Measurements from ENCODE around the gene TNFRSF1B.

Gene TNFRSF1B

GRCh38 chr1:12166834-12167492 lies at the start of gene TNFRSF1B:
TSS of gene TNFRSF1B (plus strand) at chr1:12166991. CDS start at chr1:12167092, 101 bp downstream.
- peak; percentile 83 for DNase-seq (ENCODE audit: insufficient read length, low spot score)
- peak; percentile 94 for FAIRE-seq

GRCh38 chr1:12121212-12122003 lies 45.4 kb upstream of the TNFRSF1B start:
- no peak for DNase-seq (ENCODE audit: insufficient read length, low spot score)
- no peak for FAIRE-seq

GRCh38 chr1:12123172-12123571 lies 43.6 kb upstream of the TNFRSF1B start:
- no peak for FAIRE-seq
- DNase-seq (ENCODE audit: insufficient read length, low spot score) = no peak

DNA sequence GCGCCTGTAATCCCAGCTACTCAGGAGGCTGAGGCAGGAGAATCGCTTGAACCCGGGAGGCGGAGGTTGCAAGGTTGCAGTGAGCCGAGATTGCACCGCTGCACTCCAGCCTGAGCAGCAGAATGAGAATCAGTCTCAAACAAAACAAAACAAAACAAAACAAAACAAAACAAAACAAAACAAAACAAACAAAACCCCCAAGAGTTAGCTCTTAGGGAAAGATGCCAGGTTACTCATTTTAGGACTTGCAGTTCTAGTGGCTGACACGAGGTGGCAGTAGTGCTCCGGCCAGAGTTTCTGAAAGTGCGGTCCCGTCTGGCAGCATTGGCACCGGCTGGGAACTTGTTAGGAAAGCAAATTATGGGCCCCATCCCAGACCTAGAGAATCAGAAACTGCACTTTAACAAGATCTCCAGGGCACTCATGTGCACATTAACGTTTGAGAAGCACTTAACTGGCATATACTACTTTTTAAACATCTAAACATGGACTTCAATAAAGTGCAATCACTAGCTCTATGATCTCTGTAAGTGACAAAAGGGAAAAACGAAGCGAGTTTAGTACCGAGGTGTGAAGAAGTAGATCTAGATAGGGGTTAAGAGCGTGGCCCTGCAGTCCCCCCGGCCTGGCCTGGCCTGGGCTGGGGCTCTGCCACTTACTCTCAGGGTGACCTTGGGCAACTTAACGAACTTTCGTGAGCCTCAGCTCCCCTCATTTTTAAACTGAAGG lies 41.9 kb upstream of the TNFRSF1B start:
- DNase-seq (ENCODE audit: insufficient read length, low spot score) (peak; percentile 53), FAIRE-seq (peak; percentile 94)

DNA sequence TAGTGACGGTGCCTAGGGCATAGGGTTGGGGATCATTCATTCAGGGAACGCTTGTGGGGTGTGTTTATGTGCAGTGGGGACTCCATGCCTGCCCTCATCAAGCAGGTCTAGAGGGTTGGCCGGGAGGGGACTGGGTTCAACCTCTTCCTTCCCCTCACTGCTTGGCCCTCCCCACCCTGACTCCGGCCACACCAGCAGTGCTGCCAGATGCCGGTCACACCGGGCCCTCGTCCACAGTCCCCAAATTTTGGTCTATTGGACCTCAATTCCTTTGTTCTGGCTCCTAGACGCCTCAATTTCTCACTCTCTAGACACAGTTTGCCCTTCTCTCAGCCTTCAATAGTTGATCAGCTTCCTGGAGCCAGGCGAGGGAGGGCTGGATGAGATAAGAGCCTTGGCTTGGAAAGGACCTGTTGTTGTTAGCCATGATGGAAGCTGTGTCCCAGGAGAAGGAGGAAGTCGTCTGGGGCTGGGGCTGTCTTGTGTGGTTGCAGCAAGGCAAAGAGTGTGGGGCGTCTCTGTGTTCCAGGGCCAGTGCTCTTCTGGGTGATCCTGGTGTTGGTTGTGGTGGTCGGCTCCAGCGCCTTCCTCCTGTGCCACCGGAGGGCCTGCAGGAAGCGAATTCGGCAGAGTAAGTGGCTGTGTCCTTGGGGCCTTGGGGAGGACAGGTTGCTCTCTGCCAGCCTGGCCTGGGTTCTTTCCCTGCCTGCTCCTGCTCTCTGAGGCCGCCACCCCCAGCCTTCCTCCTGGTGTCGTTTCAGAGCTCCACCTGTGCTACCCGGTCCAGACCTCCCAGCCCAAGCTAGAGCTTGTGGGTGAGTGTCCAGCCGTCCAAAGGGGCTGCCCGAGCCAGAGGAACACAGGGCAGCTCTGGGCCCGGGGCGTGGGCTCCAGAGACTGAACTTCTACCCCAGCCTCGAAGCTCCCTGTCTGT lies 41.1 kb upstream of the TNFRSF1B start:
- FAIRE-seq (no peak), DNase-seq (ENCODE audit: insufficient read length, low spot score) (no peak)

DNA sequence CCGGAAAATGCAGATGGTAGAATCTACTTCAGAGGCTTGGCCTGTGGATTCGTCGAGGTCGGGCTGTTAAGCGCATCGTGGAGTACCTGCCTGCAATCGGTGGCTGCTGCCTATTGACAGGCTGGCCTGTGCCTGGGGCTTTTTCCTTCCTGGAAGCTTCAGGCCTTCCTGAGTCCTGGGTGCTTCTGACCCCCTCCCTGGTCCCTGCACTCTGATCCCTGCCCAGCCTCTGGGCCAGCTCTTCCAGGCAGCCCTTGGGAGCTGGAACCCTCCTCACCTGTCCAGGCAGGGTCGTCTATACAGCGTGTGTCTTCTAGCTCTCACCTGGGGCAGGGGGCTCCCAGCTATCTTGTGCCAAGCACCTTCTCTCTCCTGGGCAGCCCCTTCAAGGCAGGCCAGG lies 40.0 kb upstream of the TNFRSF1B start:
- FAIRE-seq (no peak), DNase-seq (ENCODE audit: insufficient read length, low spot score) (no peak)

DNA sequence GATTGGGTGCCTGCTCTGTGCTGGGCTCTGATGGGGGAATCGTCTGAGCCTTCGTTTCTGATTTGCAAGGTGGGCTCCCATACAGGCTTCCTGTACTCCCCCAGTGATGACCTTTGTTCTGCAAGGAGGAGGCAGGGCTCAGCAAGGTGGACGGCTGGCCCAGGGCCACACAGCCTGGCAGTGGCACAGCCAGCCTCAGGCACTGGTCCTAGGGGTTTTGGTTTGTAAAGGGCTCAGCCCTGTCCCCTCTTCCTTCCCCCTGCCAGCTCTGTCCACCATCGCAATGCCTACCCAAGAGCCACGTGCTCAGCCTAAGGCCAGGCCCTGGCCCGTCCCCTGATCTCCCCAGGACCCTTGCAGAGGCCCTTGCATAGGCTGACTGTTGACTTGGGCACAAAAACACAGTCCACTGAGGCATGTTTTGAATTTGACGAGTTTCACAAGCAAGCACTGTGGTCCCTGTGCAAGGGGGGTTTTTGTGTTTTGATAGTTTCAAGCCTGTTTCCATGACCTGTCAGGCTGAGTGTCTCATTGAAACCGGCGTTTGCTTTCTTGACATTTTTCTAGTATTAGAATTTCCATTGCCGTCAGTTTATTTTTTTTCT lies 39.5 kb upstream of the TNFRSF1B start:
- no peak for FAIRE-seq
- no peak for DNase-seq (ENCODE audit: insufficient read length, low spot score)

GRCh38 chr1:12128120-12128519 lies 38.7 kb upstream of the TNFRSF1B start:
- no peak for FAIRE-seq
- no peak for DNase-seq (ENCODE audit: insufficient read length, low spot score)

- DNase-seq (ENCODE audit: insufficient read length, low spot score) = no peak
- no peak for FAIRE-seq
These were observed 37.2 kb upstream of the TNFRSF1B start for GRCh38 chr1:12129624-12130023.

DNA sequence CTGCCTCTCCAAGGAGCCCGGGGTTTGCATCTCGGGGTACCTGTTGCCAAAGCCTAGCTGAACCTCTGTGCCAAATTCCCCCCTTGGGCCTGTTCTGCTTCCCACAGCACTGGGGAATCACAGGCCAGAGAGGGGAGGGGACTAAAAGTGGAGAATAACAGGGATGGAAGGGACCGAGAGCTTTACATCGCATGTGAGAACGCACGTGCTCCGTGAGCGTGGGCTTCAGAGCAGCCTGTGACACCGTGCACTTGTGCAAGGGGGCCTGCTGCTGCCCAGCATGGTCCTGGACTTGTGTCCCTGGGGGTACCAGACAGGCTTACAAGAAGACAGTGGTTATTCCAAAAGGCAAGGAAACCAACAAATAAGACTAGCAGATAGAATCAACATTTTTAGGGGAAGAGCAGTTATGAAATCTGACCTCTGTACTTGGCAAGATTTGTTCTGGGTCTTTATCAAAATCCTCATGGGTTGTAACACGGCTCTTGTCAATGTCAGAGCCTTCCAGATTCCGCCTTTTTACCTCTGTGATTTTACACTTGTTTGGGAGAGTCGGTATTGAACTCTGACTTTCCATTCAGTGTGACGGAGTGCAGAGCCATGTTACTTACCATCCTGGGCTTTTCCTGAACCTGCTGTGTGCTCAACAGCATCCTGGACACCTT lies 36.2 kb upstream of the TNFRSF1B start:
- no peak for DNase-seq (ENCODE audit: insufficient read length, low spot score)
- FAIRE-seq = no peak

DNA sequence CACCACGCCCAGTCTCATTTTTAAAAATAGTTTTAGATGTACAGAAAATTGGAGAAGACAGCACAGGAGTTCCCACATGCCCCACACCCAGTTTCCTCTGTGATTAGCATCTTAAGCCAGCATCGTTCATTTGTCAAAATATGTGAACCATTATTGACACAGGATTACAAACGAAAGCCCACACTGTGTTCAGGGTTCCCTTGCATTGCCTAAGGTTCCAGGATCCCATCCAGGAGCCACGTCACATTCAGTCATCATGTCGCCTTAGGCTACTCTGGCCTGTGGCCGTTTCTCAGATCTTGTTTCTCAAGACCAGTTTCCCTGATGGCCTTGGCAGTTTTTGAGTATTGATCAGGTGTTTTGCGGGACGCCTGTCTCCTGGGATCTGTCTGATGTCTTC lies 34.7 kb upstream of the TNFRSF1B start:
- no peak for FAIRE-seq

GRCh38 chr1:12134716-12135115 lies 32.1 kb upstream of the TNFRSF1B start:
- FAIRE-seq (no peak), DNase-seq (ENCODE audit: insufficient read length, low spot score) (no peak)

More for the DNA sequence above, 34.7 kb upstream of the TNFRSF1B start:
- no peak for DNase-seq (ENCODE audit: insufficient read length, low spot score)

DNA sequence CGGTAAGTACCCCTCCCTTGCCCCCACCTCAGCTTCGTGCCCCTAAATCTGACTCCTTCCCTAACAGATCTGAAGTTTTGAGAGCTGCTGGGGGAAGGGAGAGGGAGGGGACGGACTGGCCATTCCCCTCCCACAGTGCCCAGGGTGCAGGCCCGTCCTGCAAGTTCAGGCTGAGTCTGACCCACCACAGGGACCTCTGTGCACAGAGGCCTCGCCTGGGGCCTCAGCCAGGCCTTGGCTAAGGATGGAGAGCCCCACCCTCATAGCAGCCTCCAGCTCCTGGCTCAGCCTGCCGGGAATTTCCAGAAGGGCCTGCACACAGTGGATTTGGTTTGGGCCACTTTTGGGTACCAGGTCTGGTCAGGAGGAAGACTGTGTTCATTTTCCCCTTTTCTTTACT lies 31.2 kb upstream of the TNFRSF1B start:
- FAIRE-seq (no peak), DNase-seq (ENCODE audit: insufficient read length, low spot score) (no peak)

DNA sequence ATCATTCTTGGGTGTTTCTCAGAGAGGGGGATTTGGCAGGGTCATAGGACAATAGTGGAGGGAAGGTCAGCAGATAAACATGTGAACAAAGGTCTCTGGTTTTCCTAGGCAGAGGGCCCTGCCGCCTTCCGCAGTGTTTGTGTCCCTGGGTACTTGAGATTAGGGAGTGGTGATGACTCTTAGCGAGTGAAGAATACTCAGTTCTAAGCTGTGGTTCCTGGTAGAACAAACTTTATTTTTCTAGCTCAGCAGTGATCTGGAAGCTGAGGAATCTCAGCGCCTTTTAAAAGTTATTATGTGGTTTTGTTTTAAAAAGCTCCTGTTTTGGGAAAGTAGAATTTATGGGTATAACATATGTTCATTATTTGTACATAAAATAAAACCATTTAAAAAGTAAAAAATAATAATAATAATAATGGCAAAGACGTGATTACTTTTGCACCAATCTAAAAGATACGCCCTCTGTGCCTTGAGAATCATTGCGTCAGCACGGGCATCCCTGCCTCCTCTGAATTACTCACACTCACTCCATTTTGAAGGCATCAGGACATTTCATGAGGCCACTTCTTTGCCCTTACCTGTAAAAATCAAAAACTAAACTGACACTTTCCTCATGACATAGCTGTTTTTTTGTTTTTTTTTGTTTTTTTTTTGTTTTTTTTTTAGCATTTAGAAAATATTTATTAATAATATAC lies 29.7 kb upstream of the TNFRSF1B start:
- DNase-seq (ENCODE audit: insufficient read length, low spot score) = no peak
- no peak for FAIRE-seq

DNA sequence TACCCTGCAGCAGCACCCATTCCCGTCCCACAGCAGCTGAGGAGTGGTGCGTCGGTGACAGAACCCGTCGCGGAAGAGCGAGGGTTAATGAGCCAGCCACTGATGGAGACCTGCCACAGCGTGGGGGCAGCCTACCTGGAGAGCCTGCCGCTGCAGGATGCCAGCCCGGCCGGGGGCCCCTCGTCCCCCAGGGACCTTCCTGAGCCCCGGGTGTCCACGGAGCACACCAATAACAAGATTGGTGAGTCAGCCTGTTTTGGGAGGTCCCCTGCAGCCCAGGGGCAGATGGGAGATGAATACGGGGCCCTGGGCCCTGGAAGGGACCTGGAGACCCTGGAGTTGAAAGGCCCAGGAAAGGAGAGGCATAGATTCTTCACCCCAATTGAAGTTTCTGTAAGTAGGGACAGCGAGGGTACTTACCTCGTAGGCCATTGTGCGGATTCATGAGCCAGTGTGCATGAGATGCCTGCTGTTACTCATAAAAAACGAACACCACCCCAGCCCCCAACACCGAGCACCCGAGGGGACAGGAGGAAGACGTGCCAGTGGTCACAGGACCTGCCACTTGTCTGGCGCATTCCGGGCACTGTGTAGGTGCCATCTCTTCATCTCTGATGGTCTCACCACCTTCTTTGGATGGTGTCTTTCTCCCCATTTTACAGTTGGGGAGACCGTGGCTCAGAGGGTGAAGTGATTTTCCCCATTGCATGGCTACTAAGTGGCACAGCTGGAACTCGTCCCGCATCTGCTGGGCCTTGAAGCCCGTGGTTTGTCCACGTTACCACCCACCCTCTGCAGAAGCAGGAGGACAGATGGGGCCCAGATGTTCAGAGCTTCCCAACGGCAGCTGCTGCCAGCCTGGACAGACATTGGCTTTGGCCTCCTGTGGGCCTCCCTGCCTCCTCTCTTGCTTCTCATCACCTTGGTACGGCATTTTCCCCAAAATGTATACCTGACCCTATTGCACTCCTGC lies 28.3 kb upstream of the TNFRSF1B start:
- DNase-seq (ENCODE audit: insufficient read length, low spot score) = no peak
- no peak for FAIRE-seq

DNA sequence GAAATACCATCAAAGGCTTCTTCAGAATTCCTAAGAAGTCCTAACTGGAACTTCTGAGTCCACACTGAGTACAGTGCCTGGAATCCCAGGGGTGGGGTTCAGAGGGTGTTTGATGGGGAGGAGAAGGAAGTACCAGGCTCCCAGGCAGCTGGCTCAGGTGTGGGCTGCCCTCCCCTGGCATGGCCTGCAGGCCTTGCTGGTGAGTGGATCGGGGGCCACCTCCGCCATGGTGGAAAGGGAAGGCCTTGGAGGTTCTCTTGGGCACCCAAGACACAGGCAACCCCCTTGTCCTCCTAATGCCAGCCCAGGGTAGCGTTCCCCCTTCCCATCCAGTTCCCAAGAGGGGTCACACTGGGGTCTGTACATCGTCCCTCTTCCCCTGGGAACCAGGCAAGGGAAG lies 26.8 kb upstream of the TNFRSF1B start:
- DNase-seq (ENCODE audit: insufficient read length, low spot score) (no peak), FAIRE-seq (no peak)

- DNase-seq (ENCODE audit: insufficient read length, low spot score) (no peak), FAIRE-seq (no peak)
These were observed 26.2 kb upstream of the TNFRSF1B start for GRCh38 chr1:12140515-12141162.

Measured in GM19239 (cell line).